Hair follicular keratinocyte (primary cell): ENCODE measurements around the gene FANCE. TPM values are rescaled to one million over a fixed set of nuclear protein-coding genes. Genes with fewer than 3 reads are reported as not detected.

Experiments
- total RNA-seq: library from RNA; depleted of rRNA; stranded (reverse); fragments of >200 nt; gene quantifications from 2 replicates; pipeline ENCODE4 v1.2.3, GENCODE V29; 2015

The FANCE gene
- 14.9 and 17.9 TPM in 2 replicates for total RNA-seq

DNA sequence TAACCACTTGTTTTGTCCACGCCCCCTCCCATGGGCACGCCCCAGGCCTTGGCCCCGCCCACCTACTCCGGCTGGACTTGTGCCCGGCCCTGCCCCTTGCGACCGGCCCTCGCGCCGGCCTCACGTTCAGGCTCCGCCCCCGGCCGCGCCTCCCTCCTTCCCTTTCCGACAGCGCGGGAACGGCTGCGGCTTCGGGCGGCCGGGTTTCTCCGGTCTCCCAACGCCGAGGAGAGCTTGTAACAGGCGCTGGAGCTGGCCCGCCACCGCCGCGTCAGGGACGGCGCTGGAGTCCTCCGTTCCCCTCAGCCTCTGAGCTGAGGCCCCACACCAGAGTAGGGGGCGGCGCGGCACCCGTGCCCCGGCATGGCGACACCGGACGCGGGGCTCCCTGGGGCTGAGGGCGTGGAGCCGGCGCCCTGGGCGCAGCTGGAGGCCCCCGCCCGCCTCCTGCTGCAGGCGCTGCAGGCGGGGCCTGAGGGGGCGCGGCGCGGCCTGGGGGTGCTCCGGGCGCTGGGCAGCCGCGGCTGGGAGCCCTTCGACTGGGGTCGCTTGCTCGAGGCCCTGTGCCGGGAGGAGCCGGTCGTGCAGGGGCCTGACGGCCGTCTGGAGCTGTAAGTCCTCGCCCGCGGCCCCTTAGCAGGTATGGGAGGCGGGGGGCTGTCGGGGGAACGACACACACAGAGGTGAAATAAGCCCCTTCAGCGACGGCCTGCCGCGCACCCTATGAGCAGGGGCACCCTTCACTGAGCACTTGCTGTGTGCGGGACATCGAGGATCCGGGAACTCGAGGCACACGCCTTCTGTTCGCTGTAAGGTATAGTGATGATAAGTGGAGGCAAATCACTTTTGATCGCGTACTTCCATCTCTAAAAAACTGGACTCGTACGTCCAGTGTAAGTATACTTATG lies at the start of gene FANCE:
Gene FANCE, plus strand, starts transcription at position 156 of the 908 bp plus-strand sequence. Its CDS starts 208 bp downstream, at position 364.

GRCh38 chr6:35468181-35468979 lies 16.2 kb downstream of the FANCE start, which contains the start of gene RPL10A:
Gene RPL10A, plus strand, starts transcription at chr6:35468401. Its CDS starts 34 bp downstream, at chr6:35468435.

GRCh38 chr6:35496841-35497570 lies 44.9 kb downstream of the FANCE start, which contains the start of gene TEAD3:
Gene TEAD3, minus strand, starts transcription at chr6:35497079.

GRCh38 chr6:35512740-35513139 lies 60.6 kb downstream of the FANCE start, which contains the start of gene TULP1:
Gene TULP1, minus strand, starts transcription at chr6:35512896. Its CDS starts 38 bp downstream, at chr6:35512858.

Other genes starting within 250 kb of the FANCE start
- not detected in 2 replicates for gene SCUBE3, start 238.4 kb upstream of the FANCE start, total RNA-seq
- gene ZNF76, start 192.6 kb upstream of the FANCE start, total RNA-seq: 9.2 and 10.5 TPM in 2 replicates
- gene DEF6, start 154.5 kb upstream of the FANCE start, total RNA-seq: 41.9 and 52.8 TPM in 2 replicates
- gene PPARD, start 109.8 kb upstream of the FANCE start, total RNA-seq: 21.5 and 41.1 TPM in 2 replicates
- 1,895 and 1,955 TPM in 2 replicates for gene RPL10A, start 16.1 kb downstream of the FANCE start, total RNA-seq
- 11.7 and 14.5 TPM in 2 replicates for gene TEAD3, start 44.7 kb downstream of the FANCE start, total RNA-seq
- not detected in 2 replicates for gene TULP1, start 60.6 kb downstream of the FANCE start, total RNA-seq
- 57.5 and 71.2 TPM in 2 replicates for gene FKBP5, start 236.6 kb downstream of the FANCE start, total RNA-seq